Mucosa of descending colon (tissue), 3 donors: Measurements from ENCODE around the gene LIFR. TPM values are rescaled to one million over a fixed set of nuclear protein-coding genes. Genes with fewer than 3 reads are reported as not detected.
"Not testable (repeated sequence)": the region's sequence is repeated elsewhere in the genome, so short reads cannot be mapped to it uniquely, and the experiment has no call there.

Experiments
- ATAC-seq: fragments of 200-7000 bp; cut with Tn5 transposase; one replicate; pipeline ENCODE4 v1.9.1; 2020; ENCODE audit warnings: mild to moderate bottlenecking, moderate library complexity
- DNase-seq, 3 donors: peaks; one replicate each; pipeline ENCODE4 v3.0.0-alpha.2; 2020
- H3K36me3 ChIP-seq: fragments of 200-600 bp; one replicate; pipeline ENCODE4 v1.8.0; 2021; ENCODE audit warnings: low read depth, mild to moderate bottlenecking
- H3K4me1 ChIP-seq: fragments of 200-600 bp; one replicate; pipeline ENCODE4 v1.8.0; 2021; ENCODE audit warnings: low read depth, mild to moderate bottlenecking
- H3K4me3 ChIP-seq: fragments of 200-600 bp; one replicate; pipeline ENCODE4 v1.8.0; 2021; ENCODE audit warnings: mild to moderate bottlenecking
- H3K9me3 ChIP-seq: fragments of 200-600 bp; one replicate; pipeline ENCODE4 v1.8.0; 2021; ENCODE audit warnings: mild to moderate bottlenecking
- CTCF ChIP-seq: fragments of 200-600 bp; IDR thresholded peaks from one replicate; pipeline ENCODE4 v1.8.0; 2022; ENCODE audit warnings: antibody characterized with exemption, mild to moderate bottlenecking
- intact Hi-C, 2 donors: fragments of 100-400 bp; cut with DNase I in 1 of 2; cut with micrococcal nuclease in 1 of 2; formaldehyde crosslinking; loops; one replicate each; pipeline versions ENCODE4 v1.11.0 to v1.11.1; 2022; cut with DNase I, micrococcal nuclease
- total RNA-seq, 3 donors: library from RNA; stranded (reverse); fragmentation: NEBNext Ultra II Directional in 2 of 3; extraction: Animal tissue kit (Norgen Biotek cat#: 25700) in 2 of 3; gene quantifications; one replicate each; pipeline versions ENCODE4 v1.2.1 to v1.2.4, GENCODE V29; 2021 to 2023
- donor health status: DM: no; HTN: no; CAD: no; lungs with moderate emphysema.
- donor health status: DM: no; HTN: no; CAD: no.
- donor health status: DM: no; HTN: yes; CAD: no.

Gene LIFR
- total RNA-seq, 3 donors from 2014 or later: 9.5 to 28.9 (median 13.1) TPM

GRCh38 chr5:38569180-38569579 is 12.7 kb upstream of the LIFR start:
- no peaks in the 10 kb centered on the region for H3K9me3 ChIP-seq
- no peaks in the 10 kb centered on the region for H3K36me3 ChIP-seq
- no peaks in the 10 kb centered on the region for H3K4me1 ChIP-seq
- ATAC-seq (no peak), DNase-seq (no peak)
- intact Hi-C loops: no loop called here
- H3K4me3 ChIP-seq: no peak overlapping the region
- no peak for TF ChIP-seq CTCF

- H3K9me3 ChIP-seq, H3K4me3 ChIP-seq, intact Hi-C loops, DNase-seq, ATAC-seq, H3K4me1 ChIP-seq, H3K36me3 ChIP-seq: not testable (repeated sequence)
These were observed 10.9 kb upstream of the LIFR start for GRCh38 chr5:38567306-38567705.

- DNase-seq (no peak), ATAC-seq (no peak)
- Histone ChIP-seq H3K36me3 (no peaks in the 10 kb centered on the region), H3K4me3 (no peak overlapping the region), H3K9me3 (no peaks in the 10 kb centered on the region), H3K4me1 (no peaks in the 10 kb centered on the region)
- intact Hi-C loops: no loop called here
- no peak for TF ChIP-seq CTCF
These were observed 7.2 kb upstream of the LIFR start for GRCh38 chr5:38563624-38564023.

- intact Hi-C loops: no loop called here
- TF ChIP-seq CTCF: no peak
- H3K4me3 ChIP-seq: no peak overlapping the region
- no peaks in the 10 kb centered on the region for H3K9me3 ChIP-seq
- DNase-seq (no peak), ATAC-seq (no peak)
- H3K4me1 ChIP-seq: no peaks in the 10 kb centered on the region
- H3K36me3 ChIP-seq: no peaks in the 10 kb centered on the region
These were observed 6.2 kb upstream of the LIFR start for GRCh38 chr5:38562444-38563210.

- Histone ChIP-seq H3K4me3 (no peak overlapping the region), H3K36me3 (no peaks in the 10 kb centered on the region), H3K4me1 (peaks cover 4% of the 10 kb centered on the region), H3K9me3 (no peaks in the 10 kb centered on the region)
- DNase-seq (no peak), ATAC-seq (no peak)
- intact Hi-C loops: no loop called here
- no peak for TF ChIP-seq CTCF
These were observed 3.0 kb upstream of the LIFR start for GRCh38 chr5:38559428-38559827.

- H3K36me3 ChIP-seq: no peaks in the 10 kb centered on the region
- intact Hi-C loops: no loop called here
- ATAC-seq (no peak), DNase-seq (no peak)
- no peak for TF ChIP-seq CTCF
- H3K4me3 ChIP-seq: no peak overlapping the region
- H3K9me3 ChIP-seq: no peaks in the 10 kb centered on the region
- peaks cover 4% of the 10 kb centered on the region for H3K4me1 ChIP-seq
These were observed 1.3 kb upstream of the LIFR start for GRCh38 chr5:38557792-38558191.
